Suprapubic skin (tissue), 4 donors: ENCODE results near the gene ARAP3. TPM values are rescaled to one million over a fixed set of nuclear protein-coding genes. Genes with fewer than 3 reads are reported as not detected.

Experiments used
- DNase-seq, 2 donors: peaks; one replicate each; pipeline ENCODE4 v3.0.0-alpha.2; 2019; ENCODE audit warnings: low spot score in 2 of 2
- H3K27ac ChIP-seq: fragments of 200-600 bp; sonication (generic); one replicate; pipeline ENCODE4 v1.5.1; 2019
- H3K27me3 ChIP-seq: fragments of 200-600 bp; sonication (generic); one replicate; pipeline ENCODE4 v1.5.1; 2019
- H3K36me3 ChIP-seq: fragments of 200-600 bp; sonication (generic); one replicate; pipeline ENCODE4 v1.5.1; 2019
- H3K4me1 ChIP-seq: fragments of 200-600 bp; sonication (generic); one replicate; pipeline ENCODE4 v1.5.1; 2019
- H3K4me3 ChIP-seq: fragments of 200-600 bp; sonication (generic); one replicate; pipeline ENCODE4 v1.5.1; 2019; ENCODE audit warnings: mild to moderate bottlenecking
- H3K9me3 ChIP-seq: fragments of 200-600 bp; sonication (generic); one replicate; pipeline ENCODE4 v1.5.1; 2019
- CTCF ChIP-seq, 2 donors: fragments of 200-600 bp in 1 of 2; fragments of 450-650 bp in 1 of 2; sonication (generic) in 1 of 2; IDR thresholded peaks; one replicate each; pipeline ENCODE4 v1.5.1; 2016 to 2019; ENCODE audit warnings: antibody characterized with exemption in 2 of 2, mild to moderate bottlenecking in 1 of 2, moderate library complexity in 1 of 2
- EP300 ChIP-seq: sonication (generic); formaldehyde crosslinking; IDR thresholded peaks from one replicate; pipeline ENCODE4 v1.6.1; 2017; ENCODE audit warnings: antibody characterized with exemption
- POLR2A ChIP-seq, 2 donors: fragments of 450-650 bp; IDR thresholded peaks; one replicate each; pipeline ENCODE4 v1.6.1; 2017; ENCODE audit warnings: antibody characterized with exemption in 2 of 2, mild to moderate bottlenecking in 2 of 2, moderate library complexity in 2 of 2
- POLR2AphosphoS5 ChIP-seq, 3 donors: sonication (generic); formaldehyde crosslinking; IDR thresholded peaks; one replicate each; pipeline ENCODE4 v1.6.1; 2017; ENCODE audit warnings: antibody characterized with exemption in 3 of 3
- WGBS: methylation state at CpG from one replicate; pipeline ENCODE4 v1.1.5; 2018; 5-methylcytosine and 5-hydroxymethylcytosine counted together
- total RNA-seq, 4 donors: library from RNA; depleted of rRNA; stranded (reverse); fragments of >200 nt; gene quantifications; one replicate each; pipeline ENCODE4 v1.1.0, GENCODE V29; 2016

ARAP3 gene
- total RNA-seq, 4 donors from 2014 or later = 1.5 to 7.4 (median 4.3) TPM

GRCh38 chr5:141647851-141648250 is 34.2 kb downstream of the ARAP3 start:
- TF ChIP-seq POLR2A (IDR thresholded peaks at IDR 0.05) = no peak
- no peak for TF ChIP-seq POLR2AphosphoS5 (IDR thresholded peaks at IDR 0.05)
- TF ChIP-seq EP300 = no peak
- no peak for TF ChIP-seq CTCF (IDR thresholded peaks at IDR 0.05)
- Histone ChIP-seq H3K36me3 (peaks cover 37% of the 10 kb centered on the region), H3K27ac (no peak overlapping the region), H3K4me3 (no peak overlapping the region), H3K9me3 (no peaks in the 10 kb centered on the region), H3K27me3 (no peaks in the 10 kb centered on the region), H3K4me1 (peaks cover 20% of the 10 kb centered on the region)
- no peak for DNase-seq
- WGBS = 40% methylated on average over 1 of the region's 3 CpGs

- Histone ChIP-seq H3K36me3 (peaks cover 37% of the 10 kb centered on the region), H3K27me3 (no peaks in the 10 kb centered on the region), H3K4me1 (peaks cover 20% of the 10 kb centered on the region), H3K4me3 (no peak overlapping the region), H3K9me3 (no peaks in the 10 kb centered on the region), H3K27ac (no peak overlapping the region)
- no peak for DNase-seq
- WGBS = 89% methylated on average over 5 of the region's 5 CpGs
- TF ChIP-seq POLR2A (IDR thresholded peaks at IDR 0.05) (no peak), CTCF (IDR thresholded peaks at IDR 0.05) (no peak), POLR2AphosphoS5 (IDR thresholded peaks at IDR 0.05) (no peak), EP300 (no peak)
Observed at GRCh38 chr5:141647242-141647641, 34.8 kb downstream of the ARAP3 start.

GRCh38 chr5:141646026-141646425 is 36.0 kb downstream of the ARAP3 start:
- 86% methylated on average over 6 of the region's 6 CpGs for WGBS
- no peak for DNase-seq
- no peak overlapping the region for H3K4me3 ChIP-seq
- no peak for TF ChIP-seq POLR2AphosphoS5 (IDR thresholded peaks at IDR 0.05)
- H3K27ac ChIP-seq = no peak overlapping the region
- H3K27me3 ChIP-seq = no peaks in the 10 kb centered on the region
- no peaks in the 10 kb centered on the region for H3K9me3 ChIP-seq
- peaks cover 42% of the 10 kb centered on the region for H3K36me3 ChIP-seq
- peaks cover 11% of the 10 kb centered on the region for H3K4me1 ChIP-seq

- DNase-seq = no peak
- TF ChIP-seq POLR2AphosphoS5 (IDR thresholded peaks at IDR 0.05) (no peak), POLR2A (IDR thresholded peaks at IDR 0.05) (no peak)
- H3K4me1 ChIP-seq = peaks cover 14% of the 10 kb centered on the region
Observed at GRCh38 chr5:141641634-141642267, 40.3 kb downstream of the ARAP3 start.

GRCh38 chr5:141640698-141641097 is 41.3 kb downstream of the ARAP3 start:
- Histone ChIP-seq H3K36me3 (peaks cover 28% of the 10 kb centered on the region), H3K9me3 (no peaks in the 10 kb centered on the region), H3K4me1 (peaks cover 20% of the 10 kb centered on the region), H3K27me3 (no peaks in the 10 kb centered on the region), H3K27ac (no peak overlapping the region), H3K4me3 (no peak overlapping the region)
- WGBS = 86% methylated on average over 9 of the region's 9 CpGs
- TF ChIP-seq EP300 (no peak), POLR2AphosphoS5 (IDR thresholded peaks at IDR 0.05) (no peak), CTCF (IDR thresholded peaks at IDR 0.05) (no peak), POLR2A (IDR thresholded peaks at IDR 0.05) (no peak)
- DNase-seq = no peak

More at GRCh38 chr5:141641634-141642267, 40.3 kb downstream of the ARAP3 start:
- Histone ChIP-seq H3K9me3 (no peaks in the 10 kb centered on the region), H3K4me3 (no peak overlapping the region), H3K27me3 (no peaks in the 10 kb centered on the region), H3K27ac (no peak overlapping the region), H3K36me3 (peaks cover 36% of the 10 kb centered on the region)
- WGBS = 93% methylated on average over 2 of the region's 2 CpGs

GRCh38 chr5:141640051-141640415 is 42.0 kb downstream of the ARAP3 start:
- Histone ChIP-seq H3K27ac (no peak overlapping the region), H3K27me3 (no peaks in the 10 kb centered on the region), H3K36me3 (peaks cover 21% of the 10 kb centered on the region), H3K4me1 (peaks cover 26% of the 10 kb centered on the region), H3K4me3 (no peak overlapping the region), H3K9me3 (no peaks in the 10 kb centered on the region)
- 100% methylated on average over 1 of the region's 3 CpGs for WGBS
- DNase-seq = no peak
- TF ChIP-seq POLR2A (IDR thresholded peaks at IDR 0.05) = no peak
- no peak for TF ChIP-seq EP300
- no peak for TF ChIP-seq CTCF (IDR thresholded peaks at IDR 0.05)
- TF ChIP-seq POLR2AphosphoS5 (IDR thresholded peaks at IDR 0.05) = no peak
